ENCODE measurements around the gene LGI1.
A peak's percentile ranks its signal among the peaks of the same experiment; 100 is the strongest.

Gene LGI1

DNA sequence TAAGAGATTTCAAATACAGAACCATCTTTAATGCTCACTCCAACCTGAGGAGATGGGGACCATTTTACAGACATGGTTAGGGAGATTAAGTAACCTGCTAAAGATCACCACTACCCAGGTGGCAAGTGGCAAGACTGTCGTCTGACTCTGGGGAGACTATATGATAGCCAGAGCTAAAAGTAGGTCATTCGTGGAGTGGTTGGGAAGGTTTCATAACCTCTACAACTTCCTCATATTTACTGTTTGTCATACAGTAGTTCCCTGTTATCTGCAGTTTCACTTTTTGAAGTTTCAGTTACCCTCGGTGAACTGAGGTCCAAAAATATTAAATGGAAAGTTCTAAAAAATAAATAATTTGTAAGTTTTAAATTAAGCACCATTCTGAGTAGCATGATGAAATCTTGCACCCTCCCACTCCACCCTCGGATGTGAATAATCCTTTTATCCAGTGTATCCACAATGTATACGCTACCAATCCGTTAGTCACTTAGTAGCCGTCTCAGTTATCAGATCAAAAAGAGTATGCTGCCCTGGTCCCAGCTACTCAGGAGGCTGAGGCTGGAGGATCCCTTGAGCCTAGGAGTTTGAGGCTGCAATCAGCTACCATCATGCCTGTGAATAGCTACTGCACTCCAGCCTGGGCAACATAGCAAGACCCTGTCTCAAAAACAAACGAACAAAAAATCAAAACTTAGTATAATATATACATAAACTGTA lies 14.9 kb upstream of the LGI1 start:
- Histone ChIP-seq H3K36me3 (ENCODE audit: control insufficient read depth, insufficient read depth, low read length) (no peaks in the 10 kb centered on the region), H3K9ac (ENCODE audit: low read depth, low read length) (no peak overlapping the region), H3K27me3 (ENCODE audit: control insufficient read depth, insufficient read depth, low read length) (no peaks in the 10 kb centered on the region), H3K9me3 (ENCODE audit: control insufficient read depth, insufficient read depth, low read length) (no peaks in the 10 kb centered on the region), H3K4me3 (ENCODE audit: low read depth, low read length) (no peak overlapping the region), H3K4me1 (ENCODE audit: control insufficient read depth, insufficient read depth, low read length) (peaks cover 6% of the 10 kb centered on the region)

DNA sequence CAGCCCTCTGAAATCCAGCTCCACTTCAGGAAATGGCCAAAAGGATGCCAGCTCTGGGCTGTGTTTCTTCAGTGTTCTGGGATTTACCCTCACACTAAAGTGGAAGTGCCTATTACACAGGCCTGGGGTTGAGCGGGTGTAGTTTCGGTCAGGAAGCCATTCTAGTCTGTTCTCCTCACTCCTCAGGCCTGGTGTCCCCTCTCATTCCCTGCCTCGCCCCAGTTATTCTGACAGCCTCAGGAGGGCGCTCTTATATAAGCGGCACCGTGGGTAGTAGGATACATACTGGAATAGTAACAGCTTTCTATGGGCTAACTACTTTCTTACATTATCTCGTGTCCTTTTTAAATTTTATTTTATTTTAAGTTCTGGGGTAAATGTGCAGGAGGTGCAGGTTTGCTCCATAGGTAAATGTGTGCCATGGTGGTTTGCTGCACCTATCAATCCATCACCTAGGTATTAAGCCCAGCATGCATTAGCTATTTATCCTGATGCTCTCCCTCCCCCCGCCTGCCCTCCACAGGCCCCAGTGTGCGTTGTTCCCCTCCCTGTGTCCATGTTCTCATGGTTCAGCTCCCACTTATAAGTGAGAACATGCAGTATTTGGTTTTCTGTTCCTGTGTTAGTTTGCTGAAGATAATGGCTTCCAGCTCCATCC lies 12.2 kb upstream of the LGI1 start:
- no peaks in the 10 kb centered on the region for H3K27me3 ChIP-seq (ENCODE audit: control insufficient read depth, insufficient read depth, low read length)
- no peak overlapping the region for H3K4me3 ChIP-seq (ENCODE audit: low read depth, low read length)
- H3K36me3 ChIP-seq (ENCODE audit: control insufficient read depth, insufficient read depth, low read length): no peaks in the 10 kb centered on the region
- no peak overlapping the region for H3K9ac ChIP-seq (ENCODE audit: low read depth, low read length)
- H3K9me3 ChIP-seq (ENCODE audit: control insufficient read depth, insufficient read depth, low read length): no peaks in the 10 kb centered on the region
- peaks cover 23% of the 10 kb centered on the region for H3K4me1 ChIP-seq (ENCODE audit: control insufficient read depth, insufficient read depth, low read length)

DNA sequence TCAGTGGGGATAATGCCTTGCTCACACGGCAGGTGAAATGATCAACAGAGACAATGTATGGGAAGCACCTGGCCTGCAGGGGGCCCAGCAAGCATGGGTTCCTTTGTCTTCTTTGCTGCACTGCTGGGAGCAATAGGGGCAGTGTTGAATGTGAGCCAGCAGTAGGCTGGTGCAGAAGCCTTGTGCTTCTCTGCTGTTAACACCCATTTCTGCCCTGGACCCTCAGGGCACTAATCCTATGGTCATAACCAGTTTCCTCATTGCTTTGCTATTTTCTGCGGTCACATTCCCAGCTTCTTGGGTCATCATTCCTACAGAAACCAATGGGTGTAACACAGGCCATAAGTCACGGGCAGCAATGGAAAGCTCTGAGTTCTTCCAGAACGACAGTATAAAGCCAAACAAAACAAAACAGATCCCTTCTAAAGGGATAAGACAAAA lies 10.9 kb upstream of the LGI1 start:
- no peak overlapping the region for H3K4me3 ChIP-seq (ENCODE audit: low read depth, low read length)
- H3K9ac ChIP-seq (ENCODE audit: low read depth, low read length): no peak overlapping the region
- H3K9me3 ChIP-seq (ENCODE audit: control insufficient read depth, insufficient read depth, low read length): no peaks in the 10 kb centered on the region
- H3K4me1 ChIP-seq (ENCODE audit: control insufficient read depth, insufficient read depth, low read length): peaks cover 31% of the 10 kb centered on the region
- no peaks in the 10 kb centered on the region for H3K27me3 ChIP-seq (ENCODE audit: control insufficient read depth, insufficient read depth, low read length)
- no peaks in the 10 kb centered on the region for H3K36me3 ChIP-seq (ENCODE audit: control insufficient read depth, insufficient read depth, low read length)

DNA sequence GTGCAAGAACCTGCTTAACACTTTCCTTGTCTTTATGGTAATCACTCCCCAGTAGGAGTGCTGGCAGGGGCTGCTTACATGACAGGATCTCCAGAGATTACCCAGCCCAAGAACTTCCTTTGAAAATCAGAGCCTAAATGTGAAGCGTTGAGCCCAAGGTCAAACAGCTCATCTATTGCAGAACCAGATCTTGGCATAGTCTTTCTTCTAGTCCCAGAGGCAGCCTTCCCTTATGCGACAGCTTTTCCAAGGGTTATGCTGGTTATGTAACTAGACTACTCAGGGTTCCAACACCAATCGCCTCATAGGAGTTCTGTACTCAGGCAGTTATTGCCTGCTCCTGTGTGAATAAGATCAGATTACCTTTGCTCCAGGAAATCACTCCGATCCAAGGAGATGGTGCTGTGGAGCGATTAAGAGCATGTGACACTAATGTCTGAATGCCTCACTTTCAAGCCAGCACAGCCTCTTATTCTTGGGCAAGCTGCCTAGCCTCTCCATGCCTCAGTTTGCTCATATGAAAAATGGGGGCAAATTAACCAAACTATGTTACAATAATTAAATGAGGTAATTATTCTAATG lies 8.4 kb upstream of the LGI1 start:
- peak overlapping the region; percentile 27 for H3K4me3 ChIP-seq (ENCODE audit: low read depth, low read length)
- peaks cover 33% of the 10 kb centered on the region for H3K4me1 ChIP-seq (ENCODE audit: control insufficient read depth, insufficient read depth, low read length)
- H3K36me3 ChIP-seq (ENCODE audit: control insufficient read depth, insufficient read depth, low read length): no peaks in the 10 kb centered on the region
- H3K9me3 ChIP-seq (ENCODE audit: control insufficient read depth, insufficient read depth, low read length): no peaks in the 10 kb centered on the region
- H3K9ac ChIP-seq (ENCODE audit: low read depth, low read length): no peak overlapping the region
- H3K27me3 ChIP-seq (ENCODE audit: control insufficient read depth, insufficient read depth, low read length): peaks cover 14% of the 10 kb centered on the region

DNA sequence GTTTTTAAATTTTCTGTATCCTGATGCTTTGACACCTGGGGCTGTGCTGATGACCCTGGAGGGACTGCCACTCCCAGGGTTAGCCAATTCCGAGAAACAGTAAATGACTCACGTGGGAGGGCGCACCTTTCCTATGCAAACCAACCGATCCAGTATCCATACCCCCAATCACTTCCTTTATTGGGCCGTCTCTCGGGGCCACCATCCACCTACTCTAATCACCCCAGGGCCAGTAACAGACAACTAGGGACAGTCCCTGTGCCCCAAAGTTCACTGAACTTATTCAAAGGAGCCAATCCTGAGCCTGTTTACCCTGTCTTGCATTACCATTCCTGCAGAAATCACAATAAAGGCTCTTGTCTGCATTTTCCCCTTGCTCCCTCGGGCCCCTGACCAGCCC lies 6.6 kb upstream of the LGI1 start:
- Histone ChIP-seq H3K36me3 (ENCODE audit: control insufficient read depth, insufficient read depth, low read length) (no peaks in the 10 kb centered on the region), H3K9ac (ENCODE audit: low read depth, low read length) (peak overlapping the region; percentile 13), H3K9me3 (ENCODE audit: control insufficient read depth, insufficient read depth, low read length) (no peaks in the 10 kb centered on the region), H3K4me3 (ENCODE audit: low read depth, low read length) (peak overlapping the region; percentile 28), H3K27me3 (ENCODE audit: control insufficient read depth, insufficient read depth, low read length) (peaks cover 17% of the 10 kb centered on the region), H3K4me1 (ENCODE audit: control insufficient read depth, insufficient read depth, low read length) (peaks cover 36% of the 10 kb centered on the region)

DNA sequence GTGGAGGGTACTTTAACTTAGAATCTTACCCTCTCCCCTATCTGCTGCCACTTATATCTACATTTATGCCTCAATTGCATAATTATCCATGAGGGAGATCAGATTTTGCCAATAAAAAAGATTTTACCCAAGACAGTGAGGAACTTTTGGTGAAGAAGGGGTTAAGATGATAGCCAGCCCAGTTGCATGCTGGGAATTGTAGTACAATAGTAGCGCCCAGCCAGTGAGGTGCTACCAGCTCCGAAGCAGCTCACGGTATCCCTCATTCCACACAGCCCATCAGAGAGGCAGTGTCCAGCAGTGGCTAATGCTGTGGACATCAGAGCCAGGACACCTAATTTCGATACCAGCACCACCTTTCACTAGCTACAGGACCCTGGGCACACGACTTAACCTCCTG lies 5.9 kb upstream of the LGI1 start:
- H3K9ac ChIP-seq (ENCODE audit: low read depth, low read length): no peak overlapping the region
- peaks cover 39% of the 10 kb centered on the region for H3K4me1 ChIP-seq (ENCODE audit: control insufficient read depth, insufficient read depth, low read length)
- H3K4me3 ChIP-seq (ENCODE audit: low read depth, low read length): peak overlapping the region; percentile 43

DNA sequence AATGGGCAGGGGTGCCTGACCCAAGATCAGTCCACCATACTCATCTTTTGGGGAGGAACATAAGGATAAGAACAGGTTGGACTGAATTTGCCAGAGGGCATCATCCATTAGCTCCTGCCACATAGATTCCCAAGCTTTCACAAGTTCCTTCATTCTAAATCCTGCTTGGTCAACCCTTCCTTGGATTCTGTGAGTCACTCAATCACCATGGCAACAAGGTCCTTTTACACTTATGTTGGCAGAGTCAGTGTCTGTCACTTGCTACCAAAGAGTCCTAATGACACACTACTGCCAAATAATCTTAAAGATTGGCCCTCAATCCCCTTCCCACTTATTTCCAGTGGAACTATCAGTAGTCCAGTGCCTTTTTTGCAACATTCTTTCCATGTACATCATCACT lies 5.0 kb upstream of the LGI1 start:
- peaks cover 42% of the 10 kb centered on the region for H3K4me1 ChIP-seq (ENCODE audit: control insufficient read depth, insufficient read depth, low read length)
- no peak overlapping the region for H3K4me3 ChIP-seq (ENCODE audit: low read depth, low read length)
- H3K9me3 ChIP-seq (ENCODE audit: control insufficient read depth, insufficient read depth, low read length): no peaks in the 10 kb centered on the region
- H3K9ac ChIP-seq (ENCODE audit: low read depth, low read length): no peak overlapping the region
- peaks cover 24% of the 10 kb centered on the region for H3K27me3 ChIP-seq (ENCODE audit: control insufficient read depth, insufficient read depth, low read length)
- no peaks in the 10 kb centered on the region for H3K36me3 ChIP-seq (ENCODE audit: control insufficient read depth, insufficient read depth, low read length)

More for the DNA sequence above, 5.9 kb upstream of the LGI1 start:
- H3K36me3 ChIP-seq (ENCODE audit: control insufficient read depth, insufficient read depth, low read length): no peaks in the 10 kb centered on the region
- H3K27me3 ChIP-seq (ENCODE audit: control insufficient read depth, insufficient read depth, low read length): peaks cover 23% of the 10 kb centered on the region
- no peaks in the 10 kb centered on the region for H3K9me3 ChIP-seq (ENCODE audit: control insufficient read depth, insufficient read depth, low read length)

DNA sequence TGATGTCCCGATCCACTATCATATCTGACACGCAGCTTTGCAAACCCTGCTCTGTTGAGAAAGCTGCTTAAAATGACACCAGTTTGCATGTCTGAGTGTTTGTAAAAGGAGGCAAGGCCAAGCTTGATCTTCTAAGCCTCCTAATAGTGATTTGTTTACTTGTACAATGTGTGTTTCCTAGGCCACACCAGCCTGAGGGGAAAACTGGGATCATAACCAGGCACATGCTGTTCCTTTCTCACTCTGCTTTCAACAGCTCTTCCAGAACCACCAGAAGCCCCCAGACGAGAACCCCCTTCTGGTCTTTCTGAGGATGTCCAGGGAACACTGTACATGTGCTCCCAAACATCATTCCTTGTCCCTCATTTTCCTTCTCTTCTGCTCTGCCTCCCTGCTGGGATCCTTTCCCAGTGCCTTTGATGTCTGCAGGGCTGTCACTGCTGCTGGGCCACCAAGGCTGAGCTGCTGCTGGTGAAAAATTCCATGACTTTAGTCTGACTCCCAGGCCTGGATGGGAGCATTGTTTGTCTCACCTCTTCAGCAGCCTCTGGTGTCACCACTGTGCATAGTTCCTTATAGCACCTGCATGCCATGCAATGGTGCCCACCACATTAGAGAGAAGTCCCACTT lies 4.0 kb upstream of the LGI1 start:
- Histone ChIP-seq H3K36me3 (ENCODE audit: control insufficient read depth, insufficient read depth, low read length) (no peaks in the 10 kb centered on the region), H3K27me3 (ENCODE audit: control insufficient read depth, insufficient read depth, low read length) (peaks cover 32% of the 10 kb centered on the region), H3K4me3 (ENCODE audit: low read depth, low read length) (no peak overlapping the region), H3K4me1 (ENCODE audit: control insufficient read depth, insufficient read depth, low read length) (peaks cover 46% of the 10 kb centered on the region), H3K9me3 (ENCODE audit: control insufficient read depth, insufficient read depth, low read length) (no peaks in the 10 kb centered on the region), H3K9ac (ENCODE audit: low read depth, low read length) (no peak overlapping the region)

DNA sequence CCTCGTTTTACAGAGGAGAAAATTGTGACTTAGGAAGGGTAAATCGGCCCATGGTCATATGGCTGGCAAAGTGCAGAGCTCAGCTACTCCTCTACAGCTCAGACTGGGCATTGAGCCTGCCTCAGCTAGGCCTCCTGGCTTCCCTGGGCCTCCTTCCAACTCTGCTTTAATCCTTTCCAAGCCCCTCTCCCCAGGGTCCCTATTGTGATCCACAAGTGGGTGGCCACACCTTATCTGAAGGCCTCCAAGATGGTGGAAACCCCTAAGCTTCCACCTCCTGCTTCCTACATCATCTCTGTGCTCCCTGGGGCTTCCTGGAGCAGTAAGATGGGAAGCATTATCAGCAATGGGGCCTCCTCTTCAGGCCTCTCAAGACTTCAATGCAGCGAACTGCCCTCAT lies 3.0 kb upstream of the LGI1 start:
- peaks cover 36% of the 10 kb centered on the region for H3K27me3 ChIP-seq (ENCODE audit: control insufficient read depth, insufficient read depth, low read length)
- H3K4me3 ChIP-seq (ENCODE audit: low read depth, low read length): no peak overlapping the region
- H3K36me3 ChIP-seq (ENCODE audit: control insufficient read depth, insufficient read depth, low read length): no peaks in the 10 kb centered on the region
- H3K9ac ChIP-seq (ENCODE audit: low read depth, low read length): no peak overlapping the region
- H3K4me1 ChIP-seq (ENCODE audit: control insufficient read depth, insufficient read depth, low read length): peaks cover 43% of the 10 kb centered on the region
- H3K9me3 ChIP-seq (ENCODE audit: control insufficient read depth, insufficient read depth, low read length): no peaks in the 10 kb centered on the region

DNA sequence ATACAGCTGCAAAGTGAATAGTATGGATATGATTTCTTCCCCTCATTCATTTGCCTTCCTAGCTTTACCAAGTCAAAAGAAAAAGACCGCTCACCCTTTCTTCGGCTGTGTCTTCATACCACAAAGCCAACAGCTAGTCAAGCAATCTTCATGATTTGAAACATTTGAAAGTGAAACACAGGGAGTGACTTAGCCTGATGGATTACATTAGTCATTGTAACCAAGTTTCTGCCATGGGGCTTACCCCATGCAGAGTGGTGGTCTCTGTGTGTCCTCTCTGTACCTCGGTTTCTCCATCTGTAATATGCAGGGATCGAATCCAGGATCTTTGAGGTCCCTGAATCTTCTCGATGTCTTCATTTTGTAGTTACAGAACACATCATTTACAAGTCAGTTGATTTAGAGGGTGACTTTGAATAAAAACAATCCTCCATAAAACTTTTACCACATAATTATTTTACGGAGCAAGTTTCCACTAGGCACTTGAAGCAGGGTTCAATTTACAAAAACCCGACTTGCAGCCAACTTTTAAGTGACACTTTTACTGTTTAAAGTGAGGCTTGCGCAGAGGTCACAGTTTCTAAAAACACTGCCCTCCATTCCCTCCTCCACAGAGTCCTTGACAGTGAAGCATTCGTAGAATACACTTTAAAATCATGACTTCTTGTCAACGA lies 2.2 kb upstream of the LGI1 start:
- H3K4me1 ChIP-seq (ENCODE audit: control insufficient read depth, insufficient read depth, low read length): peaks cover 44% of the 10 kb centered on the region
- no peak overlapping the region for H3K4me3 ChIP-seq (ENCODE audit: low read depth, low read length)
- no peaks in the 10 kb centered on the region for H3K36me3 ChIP-seq (ENCODE audit: control insufficient read depth, insufficient read depth, low read length)
- peaks cover 37% of the 10 kb centered on the region for H3K27me3 ChIP-seq (ENCODE audit: control insufficient read depth, insufficient read depth, low read length)
- no peaks in the 10 kb centered on the region for H3K9me3 ChIP-seq (ENCODE audit: control insufficient read depth, insufficient read depth, low read length)
- H3K9ac ChIP-seq (ENCODE audit: low read depth, low read length): no peak overlapping the region

DNA sequence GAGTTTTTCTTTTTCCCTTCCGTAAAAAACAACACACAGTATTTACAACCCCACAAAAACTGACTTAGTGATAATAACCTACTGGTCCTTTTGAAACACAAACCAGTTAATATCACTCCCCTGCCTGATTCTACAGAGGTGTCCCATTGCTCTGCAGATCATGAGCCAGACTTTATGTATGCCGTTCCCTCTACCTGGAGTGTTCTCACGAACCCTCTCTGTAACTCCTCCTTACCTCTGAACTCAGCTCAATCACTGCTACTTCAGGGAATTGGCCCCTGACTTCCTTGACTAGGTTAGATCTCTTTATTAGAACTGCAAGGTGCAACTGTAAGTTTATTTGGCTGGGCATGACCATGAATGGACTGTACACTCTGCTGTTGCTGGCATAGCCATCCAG lies 1.6 kb upstream of the LGI1 start:
- H3K27me3 ChIP-seq (ENCODE audit: control insufficient read depth, insufficient read depth, low read length): peaks cover 37% of the 10 kb centered on the region
- H3K9ac ChIP-seq (ENCODE audit: low read depth, low read length): no peak overlapping the region
- no peaks in the 10 kb centered on the region for H3K9me3 ChIP-seq (ENCODE audit: control insufficient read depth, insufficient read depth, low read length)
- H3K4me1 ChIP-seq (ENCODE audit: control insufficient read depth, insufficient read depth, low read length): peaks cover 45% of the 10 kb centered on the region
- H3K36me3 ChIP-seq (ENCODE audit: control insufficient read depth, insufficient read depth, low read length): no peaks in the 10 kb centered on the region
- no peak overlapping the region for H3K4me3 ChIP-seq (ENCODE audit: low read depth, low read length)

Data from iPS-15b (cell line).